ENCODE results near the gene ANKRD24. TPM values are rescaled to one million over a fixed set of nuclear protein-coding genes. Genes with fewer than 3 reads are reported as not detected.
"Not testable (repeated sequence)": the region's sequence is repeated elsewhere in the genome, so short reads cannot be mapped to it uniquely, and the experiment has no call there.

The ANKRD24 gene
- total RNA-seq, 2 donors from 2014 or later: 0.33 to 0.74 TPM

GRCh38 chr19:4234862-4235201 is 52.3 kb downstream of the ANKRD24 start:
- Mint-ChIP-seq H3K27ac (no peak overlapping the region), H3K4me1 (ENCODE audit: low read depth in 2 of 2) (peaks cover 0 to 9% of the 10 kb centered on the region in 2 donors), H3K4me3 (no peak overlapping the region), H3K27me3 (no peaks in the 10 kb centered on the region), H3K9me3 (no peaks in the 10 kb centered on the region), H3K36me3 (no peaks in the 10 kb centered on the region)
- ATAC-seq (no peak), DNase-seq (ENCODE audit: low spot score) (no peak)

DNA sequence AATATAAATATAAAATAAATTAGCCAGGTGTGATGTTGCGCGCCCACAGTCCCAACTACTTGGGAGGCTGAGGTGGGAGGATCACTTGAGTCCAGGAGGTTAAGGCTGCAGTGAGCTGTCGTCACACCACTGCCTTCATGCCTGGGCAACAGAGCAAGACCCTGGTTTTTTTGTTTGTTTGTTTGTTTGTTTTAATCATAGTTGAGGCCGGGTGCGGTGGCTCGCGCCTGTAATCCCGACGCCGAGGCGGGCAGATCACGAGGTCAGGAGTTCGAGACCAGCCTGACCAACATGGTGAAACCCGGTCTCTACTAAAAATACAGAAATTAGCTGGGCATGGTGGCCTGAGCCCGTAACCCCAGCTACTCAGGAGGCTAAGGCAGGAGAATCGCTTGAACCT is 55.0 kb downstream of the ANKRD24 start:
- not testable (repeated sequence) for H3K4me1 Mint-ChIP-seq (ENCODE audit: low read depth in 2 of 2); H3K4me3 Mint-ChIP-seq; H3K9me3 Mint-ChIP-seq; H3K27me3 Mint-ChIP-seq; DNase-seq (ENCODE audit: low spot score); H3K36me3 Mint-ChIP-seq; ATAC-seq; H3K27ac Mint-ChIP-seq

GRCh38 chr19:4238831-4239230 is 56.3 kb downstream of the ANKRD24 start:
- H3K4me3 Mint-ChIP-seq: no peak overlapping the region
- peaks cover 5% of the 10 kb centered on the region for H3K36me3 Mint-ChIP-seq
- H3K27ac Mint-ChIP-seq: no peak overlapping the region
- no peak for ATAC-seq
- H3K27me3 Mint-ChIP-seq: no peaks in the 10 kb centered on the region
- no peak for DNase-seq (ENCODE audit: low spot score)
- H3K4me1 Mint-ChIP-seq (ENCODE audit: low read depth in 2 of 2): peaks cover 0 to 3% of the 10 kb centered on the region in 2 donors
- H3K9me3 Mint-ChIP-seq: no peaks in the 10 kb centered on the region

- peaks cover 5% of the 10 kb centered on the region for H3K36me3 Mint-ChIP-seq
- no peaks in the 10 kb centered on the region for H3K9me3 Mint-ChIP-seq
- no peaks in the 10 kb centered on the region for H3K27me3 Mint-ChIP-seq
- DNase-seq (ENCODE audit: low spot score) (no peak), ATAC-seq (no peak)
- no peak overlapping the region for H3K4me3 Mint-ChIP-seq
- H3K4me1 Mint-ChIP-seq (ENCODE audit: low read depth in 2 of 2): peaks cover 4 to 7% of the 10 kb centered on the region in 2 donors
- H3K27ac Mint-ChIP-seq: no peak overlapping the region
Measured at GRCh38 chr19:4241824-4242430, 59.4 kb downstream of the ANKRD24 start.

- peak overlapping the region; percentile 90 to 99 for H3K27ac Mint-ChIP-seq
- H3K36me3 Mint-ChIP-seq: peaks cover 18% of the 10 kb centered on the region
- peak overlapping the region; percentile 42 for H3K4me3 Mint-ChIP-seq
- not testable (repeated sequence) for H3K27me3 Mint-ChIP-seq; DNase-seq (ENCODE audit: low spot score); ATAC-seq; H3K9me3 Mint-ChIP-seq
- H3K4me1 Mint-ChIP-seq (ENCODE audit: low read depth in 2 of 2): peaks cover 13 to 26% of the 10 kb centered on the region in 2 donors
Measured at GRCh38 chr19:4245938-4246337, 63.4 kb downstream of the ANKRD24 start.

- Mint-ChIP-seq H3K9me3 (no peaks in the 10 kb centered on the region), H3K4me3 (peak within 1 kb of the TSS; percentile 86), H3K27me3 (no peaks in the 10 kb centered on the region), H3K4me1 (ENCODE audit: low read depth in 2 of 2) (peaks cover 15 to 26% of the 10 kb centered on the region in 2 donors), H3K27ac (peak within 1 kb of the TSS; percentile 90 to 99), H3K36me3 (peaks cover 18% of the 10 kb centered on the region)
- DNase-seq (ENCODE audit: low spot score) (peak; percentile 100), ATAC-seq (peak; percentile 98 to 99)
Measured at GRCh38 chr19:4246767-4247593, 64.5 kb downstream of the ANKRD24 start, which contains the start of gene YJU2. Gene YJU2 (plus strand): TSS chr19:4247080. CDS start chr19:4247147, 67 bp downstream.

- Mint-ChIP-seq H3K9me3 (no peaks in the 10 kb centered on the region), H3K4me3 (no peak overlapping the region), H3K36me3 (peaks cover 12% of the 10 kb centered on the region), H3K4me1 (ENCODE audit: low read depth in 2 of 2) (peaks cover 6 to 14% of the 10 kb centered on the region in 2 donors), H3K27ac (no peak overlapping the region), H3K27me3 (no peaks in the 10 kb centered on the region)
- DNase-seq (ENCODE audit: low spot score) (no peak), ATAC-seq (no peak)
Measured at GRCh38 chr19:4256563-4256962, 74.1 kb downstream of the ANKRD24 start.

DNA sequence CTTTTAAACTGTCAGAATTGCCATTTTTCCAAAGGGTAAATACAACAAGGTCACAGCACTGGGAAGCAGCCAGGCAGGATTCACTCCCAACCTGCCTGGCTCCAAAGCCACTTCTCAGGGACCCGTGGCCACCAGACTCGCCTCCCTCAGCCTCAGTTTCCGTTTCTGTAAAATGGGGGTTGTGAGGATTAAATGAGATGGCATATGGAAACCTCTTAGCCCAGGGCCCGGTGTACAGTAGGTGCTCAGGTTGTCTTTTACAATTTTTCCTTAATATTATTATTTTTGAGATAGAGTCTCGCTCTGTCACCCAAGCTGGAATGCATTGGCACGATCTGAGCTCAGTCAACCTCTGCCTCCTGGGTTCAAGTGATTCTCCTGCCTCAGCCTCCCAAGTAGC is 74.5 kb downstream of the ANKRD24 start:
- DNase-seq (ENCODE audit: low spot score): no peak
- Mint-ChIP-seq H3K4me3 (no peak overlapping the region), H3K27ac (no peak overlapping the region), H3K9me3 (no peaks in the 10 kb centered on the region), H3K4me1 (ENCODE audit: low read depth in 2 of 2) (peaks cover 6 to 14% of the 10 kb centered on the region in 2 donors), H3K36me3 (peaks cover 12% of the 10 kb centered on the region), H3K27me3 (no peaks in the 10 kb centered on the region)
- no peak for ATAC-seq

DNA sequence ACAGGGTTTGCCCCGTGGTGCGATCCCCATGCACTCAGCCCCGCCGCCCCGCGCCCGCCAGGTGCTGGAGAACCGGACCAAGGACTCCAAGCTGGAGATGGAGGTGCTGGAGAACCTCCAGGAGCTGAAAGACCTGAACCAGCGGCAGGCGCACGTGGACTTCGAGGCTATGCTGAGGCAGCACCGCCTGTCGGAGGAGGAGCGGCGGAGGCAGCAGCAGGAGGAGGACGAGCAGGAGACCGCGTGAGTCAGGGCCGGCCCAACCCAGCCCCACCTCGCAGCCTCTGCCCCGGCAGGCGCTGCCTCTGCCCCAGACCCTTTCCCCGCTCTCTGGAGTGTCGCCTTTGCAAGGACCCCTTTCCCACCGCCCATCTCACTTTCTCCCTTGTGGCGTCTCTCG is 75.7 kb downstream of the ANKRD24 start:
- no peak overlapping the region for H3K27ac Mint-ChIP-seq
- peaks cover 6 to 14% of the 10 kb centered on the region in 2 donors for H3K4me1 Mint-ChIP-seq (ENCODE audit: low read depth in 2 of 2)
- no peaks in the 10 kb centered on the region for H3K27me3 Mint-ChIP-seq
- H3K4me3 Mint-ChIP-seq: no peak overlapping the region
- no peaks in the 10 kb centered on the region for H3K9me3 Mint-ChIP-seq
- ATAC-seq (peak in 1 of 2 donors; percentile 55), DNase-seq (ENCODE audit: low spot score) (no peak)
- peaks cover 12% of the 10 kb centered on the region for H3K36me3 Mint-ChIP-seq

GRCh38 chr19:4260613-4261191 is 78.2 kb downstream of the ANKRD24 start:
- DNase-seq (ENCODE audit: low spot score) (no peak), ATAC-seq (no peak)
- no peaks in the 10 kb centered on the region for H3K27me3 Mint-ChIP-seq
- peak overlapping the region in 1 of 2 donors; percentile 39 for H3K27ac Mint-ChIP-seq
- peaks cover 8 to 14% of the 10 kb centered on the region in 2 donors for H3K4me1 Mint-ChIP-seq (ENCODE audit: low read depth in 2 of 2)
- no peaks in the 10 kb centered on the region for H3K36me3 Mint-ChIP-seq
- H3K9me3 Mint-ChIP-seq: no peaks in the 10 kb centered on the region
- H3K4me3 Mint-ChIP-seq: no peak overlapping the region

- Mint-ChIP-seq H3K4me3 (peak overlapping the region; percentile 84), H3K36me3 (peaks cover 11% of the 10 kb centered on the region), H3K27me3 (no peaks in the 10 kb centered on the region), H3K27ac (peak overlapping the region; percentile 87 to 88), H3K4me1 (ENCODE audit: low read depth in 2 of 2) (peaks cover 23 to 29% of the 10 kb centered on the region in 2 donors), H3K9me3 (no peaks in the 10 kb centered on the region)
- peak; percentile 66 to 68 for ATAC-seq
- DNase-seq (ENCODE audit: low spot score): no peak
Measured at GRCh38 chr19:4264812-4265211, 82.3 kb downstream of the ANKRD24 start.

GRCh38 chr19:4266253-4267000 is 83.9 kb downstream of the ANKRD24 start:
- no peaks in the 10 kb centered on the region for H3K9me3 Mint-ChIP-seq
- peak overlapping the region; percentile 38 for H3K4me3 Mint-ChIP-seq
- H3K27ac Mint-ChIP-seq: peak overlapping the region; percentile 87 to 88
- H3K27me3 Mint-ChIP-seq: no peaks in the 10 kb centered on the region
- no peak for DNase-seq (ENCODE audit: low spot score)
- ATAC-seq: no peak
- peaks cover 23 to 26% of the 10 kb centered on the region in 2 donors for H3K4me1 Mint-ChIP-seq (ENCODE audit: low read depth in 2 of 2)
- H3K36me3 Mint-ChIP-seq: peaks cover 11% of the 10 kb centered on the region

DNA sequence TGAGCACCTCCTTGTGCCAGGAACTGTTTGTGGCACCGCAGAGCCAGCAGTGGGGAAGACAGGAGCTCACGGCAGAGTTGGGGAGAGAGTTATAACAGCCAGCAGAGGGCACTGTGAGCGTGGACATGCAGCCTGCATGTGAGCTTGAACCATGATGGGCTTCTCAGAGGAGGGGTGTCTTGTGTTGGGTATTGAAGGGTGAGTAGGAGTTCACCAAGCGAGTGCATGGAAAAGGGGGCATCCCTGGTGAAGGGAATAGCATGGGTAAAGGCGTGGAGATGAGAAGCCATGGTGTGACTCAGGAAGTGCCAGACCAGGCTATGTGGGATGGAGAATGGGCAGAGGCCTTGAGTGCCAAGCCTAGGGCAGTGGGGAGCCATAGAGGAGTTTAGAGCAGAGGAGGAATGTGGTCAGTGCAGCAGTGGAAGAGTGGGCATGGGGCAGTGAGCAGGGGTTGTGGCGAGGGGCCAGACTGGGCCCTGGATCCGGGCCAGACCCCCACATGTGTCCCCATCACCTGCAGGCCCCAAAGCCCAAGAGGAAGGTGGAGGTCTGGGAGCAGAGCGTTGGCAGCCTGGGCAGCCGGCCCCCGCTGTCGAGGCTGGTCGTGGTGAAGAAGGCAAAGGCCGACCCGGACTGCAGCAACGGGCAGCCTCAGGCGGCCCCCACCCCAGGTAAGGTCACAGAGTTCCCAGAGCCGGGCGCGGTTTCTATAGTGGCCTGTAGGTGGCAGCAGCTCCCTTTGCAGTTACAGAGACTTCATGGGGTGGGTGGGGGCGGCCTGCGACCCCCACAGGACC is 84.8 kb downstream of the ANKRD24 start:
- Mint-ChIP-seq H3K27ac (peak overlapping the region; percentile 87 to 88), H3K4me1 (ENCODE audit: low read depth in 2 of 2) (peaks cover 23 to 26% of the 10 kb centered on the region in 2 donors), H3K27me3 (no peaks in the 10 kb centered on the region), H3K9me3 (no peaks in the 10 kb centered on the region), H3K4me3 (no peak overlapping the region), H3K36me3 (peaks cover 11% of the 10 kb centered on the region)
- DNase-seq (ENCODE audit: low spot score) (no peak), ATAC-seq (peak; percentile 56 to 66)
